ENCODE results near the gene UMPS.

- TF ChIP-seq CTCF (conservative IDR thresholded peaks at IDR 0.05) (no peak), EZH2 (IDR thresholded peaks at IDR 0.05; ENCODE audit: low read depth) (no peak)
These were observed 48.0 kb upstream of the UMPS start for GRCh38 chr3:124682263-124682662.

All from PC-9 (cell line).